ENCODE results near the gene CACNB4.
A peak's percentile ranks its signal among the peaks of the same experiment; 100 is the strongest.

Gene CACNB4

GRCh38 chr2:151810489-151810888 is 288.4 kb downstream of the CACNB4 start:
- H4K20me1 ChIP-seq (ENCODE audit: insufficient read depth, low read length, poor library complexity, severe bottlenecking), result no peaks in the 10 kb centered on the region
- H3K9ac ChIP-seq (ENCODE audit: low read depth, low read length, poor library complexity, severe bottlenecking), result no peak overlapping the region
- no peak overlapping the region for H2AFZ ChIP-seq (ENCODE audit: low read length)
- no peak overlapping the region for H3K4me2 ChIP-seq (ENCODE audit: low read depth, low read length, poor library complexity, severe bottlenecking)
- TF ChIP-seq CTCF (conservative IDR thresholded peaks at IDR 0.05; ENCODE audit: low read length) (no peak), EZH2phosphoT487 (IDR thresholded peaks at IDR 0.05; ENCODE audit: borderline replicate concordance) (no peak)
- H3K4me3 ChIP-seq (ENCODE audit: low read length, poor library complexity, severe bottlenecking), result no peak overlapping the region
- 0 out of 2 replicates have a peak, but pooled peaks cover 3% of the 10 kb centered on the region for H3K79me2 ChIP-seq (ENCODE audit: insufficient read depth, low read length)
- H3K4me1 ChIP-seq (ENCODE audit: insufficient read depth, low read length, poor library complexity, severe bottlenecking), result peaks cover 6% of the 10 kb centered on the region
- H3K9me3 ChIP-seq (ENCODE audit: insufficient read depth, low read depth, low read length), result no peaks in the 10 kb centered on the region
- H3K27me3 ChIP-seq (ENCODE audit: insufficient read depth, low read length, poor library complexity, severe bottlenecking), result no peaks in the 10 kb centered on the region
- H3K36me3 ChIP-seq (ENCODE audit: insufficient read depth, low read length), result peaks cover 66% of the 10 kb centered on the region
- no peaks in the 10 kb centered on the region for H3K9me2 ChIP-seq (replicated peaks; ENCODE audit: low read depth, low read length)
- H3F3A ChIP-seq (ENCODE audit: low read depth), result no peaks in the 10 kb centered on the region

GRCh38 chr2:151809073-151809383 is 289.8 kb downstream of the CACNB4 start:
- Histone ChIP-seq H2AFZ (ENCODE audit: low read length) (no peak overlapping the region), H3K79me2 (ENCODE audit: insufficient read depth, low read length) (no peaks in the 10 kb centered on the region), H3F3A (ENCODE audit: low read depth) (no peaks in the 10 kb centered on the region), H3K4me1 (ENCODE audit: insufficient read depth, low read length, poor library complexity, severe bottlenecking) (peaks cover 6% of the 10 kb centered on the region), H3K4me2 (ENCODE audit: low read depth, low read length, poor library complexity, severe bottlenecking) (no peak overlapping the region), H4K20me1 (ENCODE audit: insufficient read depth, low read length, poor library complexity, severe bottlenecking) (no peaks in the 10 kb centered on the region), H3K9ac (ENCODE audit: low read depth, low read length, poor library complexity, severe bottlenecking) (no peak overlapping the region), H3K36me3 (ENCODE audit: insufficient read depth, low read length) (peaks cover 74% of the 10 kb centered on the region), H3K4me3 (ENCODE audit: low read length, poor library complexity, severe bottlenecking) (no peak overlapping the region), H3K9me3 (ENCODE audit: insufficient read depth, low read depth, low read length) (no peaks in the 10 kb centered on the region), H3K27me3 (ENCODE audit: insufficient read depth, low read length, poor library complexity, severe bottlenecking) (no peaks in the 10 kb centered on the region), H3K9me2 (replicated peaks; ENCODE audit: low read depth, low read length) (no peaks in the 10 kb centered on the region)
- TF ChIP-seq CTCF (conservative IDR thresholded peaks at IDR 0.05; ENCODE audit: low read length) (no peak), EZH2phosphoT487 (IDR thresholded peaks at IDR 0.05; ENCODE audit: borderline replicate concordance) (no peak)

- Histone ChIP-seq H3K79me2 (ENCODE audit: insufficient read depth, low read length) (no peaks in the 10 kb centered on the region), H3K4me3 (ENCODE audit: low read length, poor library complexity, severe bottlenecking) (no peak overlapping the region), H3K27me3 (ENCODE audit: insufficient read depth, low read length, poor library complexity, severe bottlenecking) (no peaks in the 10 kb centered on the region), H3K9me2 (replicated peaks; ENCODE audit: low read depth, low read length) (no peaks in the 10 kb centered on the region), H3F3A (ENCODE audit: low read depth) (no peaks in the 10 kb centered on the region), H3K4me1 (ENCODE audit: insufficient read depth, low read length, poor library complexity, severe bottlenecking) (peaks cover 6% of the 10 kb centered on the region), H3K36me3 (ENCODE audit: insufficient read depth, low read length) (peaks cover 70% of the 10 kb centered on the region), H2AFZ (ENCODE audit: low read length) (no peak overlapping the region), H4K20me1 (ENCODE audit: insufficient read depth, low read length, poor library complexity, severe bottlenecking) (no peaks in the 10 kb centered on the region), H3K4me2 (ENCODE audit: low read depth, low read length, poor library complexity, severe bottlenecking) (no peak overlapping the region), H3K9me3 (ENCODE audit: insufficient read depth, low read depth, low read length) (no peaks in the 10 kb centered on the region), H3K9ac (ENCODE audit: low read depth, low read length, poor library complexity, severe bottlenecking) (no peak overlapping the region)
- TF ChIP-seq CTCF (conservative IDR thresholded peaks at IDR 0.05; ENCODE audit: low read length) (peak; percentile 71), EZH2phosphoT487 (IDR thresholded peaks at IDR 0.05; ENCODE audit: borderline replicate concordance) (no peak)
These were observed 290.4 kb downstream of the CACNB4 start for GRCh38 chr2:151808258-151809072.

All from Loucy (cell line).